DMS153 (cell line): ENCODE measurements around the gene CHCHD3.
"Not testable (repeated sequence)": the region's sequence is repeated elsewhere in the genome, so short reads cannot be mapped to it uniquely, and the experiment has no call there.

ENCODE experiments used
- DNase-seq: peaks from one replicate; lab custom pipeline; 2025; lab: John Stamatoyannopoulos, UW

CHCHD3 gene

DNA sequence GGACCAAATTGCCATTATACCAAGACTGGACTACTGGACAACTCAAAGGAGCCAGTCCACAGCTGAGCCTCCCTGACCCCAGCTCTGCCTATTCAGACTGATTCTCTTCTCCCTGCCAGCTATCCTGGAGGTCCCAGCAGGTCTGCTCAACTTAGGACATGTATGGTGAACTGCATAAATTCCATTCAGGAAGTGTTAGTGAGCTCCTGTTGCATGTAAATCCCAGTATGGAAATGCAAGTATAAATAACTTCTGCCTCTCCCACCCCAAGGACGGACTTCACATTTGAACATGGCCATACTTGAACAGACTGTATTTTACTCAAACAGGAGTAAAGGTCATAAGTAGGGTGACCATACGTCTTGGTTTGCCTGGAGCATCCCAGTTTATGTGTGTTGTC lies 128.4 kb downstream of the CHCHD3 start:
- DNase-seq: no peak

DNA sequence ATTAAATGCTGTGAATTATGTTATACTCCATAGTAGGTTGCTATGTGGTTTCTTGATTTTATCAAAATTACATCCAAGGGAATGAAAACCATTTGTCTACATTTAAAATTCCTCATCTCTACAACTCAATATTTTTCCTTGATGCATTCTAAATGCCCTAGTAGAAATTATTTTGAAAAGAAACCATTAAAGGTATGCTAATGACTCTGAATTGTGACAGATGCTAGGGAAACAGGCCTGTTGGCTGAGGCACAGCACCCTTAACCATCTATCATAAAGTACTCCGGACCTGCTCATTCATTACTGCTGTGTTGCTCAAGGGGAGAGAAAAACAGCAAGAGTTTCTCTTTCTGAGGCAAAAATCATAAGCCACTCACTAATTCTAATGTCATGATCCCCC lies 131.2 kb downstream of the CHCHD3 start:
- no peak for DNase-seq

DNA sequence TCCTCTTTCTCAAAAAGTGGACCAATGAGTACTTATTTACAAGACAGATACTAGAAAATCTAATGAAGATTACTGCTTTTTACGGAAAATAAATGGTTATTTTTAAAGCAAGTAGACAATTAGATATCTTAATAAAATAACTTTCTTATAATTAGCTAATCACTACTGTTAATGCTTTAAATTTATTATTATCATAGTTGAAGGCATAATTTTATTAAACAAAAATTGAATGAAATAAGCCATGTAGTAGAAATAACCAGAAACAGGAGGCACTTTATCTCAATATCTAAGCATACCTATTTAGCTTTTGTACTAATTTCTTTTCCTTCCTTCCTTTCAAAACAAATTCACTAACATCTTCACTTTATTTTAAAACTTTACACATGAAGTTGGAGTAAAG lies 134.9 kb downstream of the CHCHD3 start:
- no peak for DNase-seq

DNA sequence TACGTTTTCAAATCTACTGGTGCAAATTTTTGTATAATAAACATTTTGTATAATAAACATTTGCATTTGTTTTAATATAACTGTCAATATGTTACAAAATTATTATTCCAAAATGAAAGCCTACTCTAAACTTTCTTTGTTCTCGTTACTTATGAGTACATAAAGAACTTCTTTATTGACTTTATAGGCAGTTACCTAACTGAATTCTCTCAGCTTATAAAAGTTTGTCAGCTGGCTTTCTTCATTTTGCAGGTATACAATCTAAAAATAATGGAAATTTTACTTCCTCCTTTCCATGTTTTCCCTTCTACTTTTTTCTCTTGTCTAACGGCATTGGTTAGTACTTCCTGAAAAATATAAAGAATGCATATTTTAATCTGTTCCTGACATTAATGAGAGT lies 137.1 kb downstream of the CHCHD3 start:
- no peak for DNase-seq

DNA sequence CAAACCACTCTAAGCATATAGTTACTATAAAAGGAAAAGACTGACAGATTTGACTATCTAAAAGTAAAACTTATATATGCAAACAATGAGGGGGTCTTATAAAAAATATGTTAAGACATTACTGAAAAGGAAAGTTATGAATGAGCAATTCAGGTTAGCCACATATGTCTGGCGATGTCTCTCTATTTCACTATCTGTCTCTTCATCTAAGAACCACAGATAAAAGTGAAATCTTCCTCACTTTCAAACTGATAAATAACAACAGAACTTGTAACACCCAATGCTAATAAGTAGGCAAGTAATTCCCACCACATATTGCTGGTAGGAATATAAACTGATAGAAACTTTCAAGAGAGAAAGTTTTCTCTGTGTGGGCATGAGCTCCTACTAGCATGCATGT lies 138.2 kb downstream of the CHCHD3 start:
- DNase-seq: no peak

DNA sequence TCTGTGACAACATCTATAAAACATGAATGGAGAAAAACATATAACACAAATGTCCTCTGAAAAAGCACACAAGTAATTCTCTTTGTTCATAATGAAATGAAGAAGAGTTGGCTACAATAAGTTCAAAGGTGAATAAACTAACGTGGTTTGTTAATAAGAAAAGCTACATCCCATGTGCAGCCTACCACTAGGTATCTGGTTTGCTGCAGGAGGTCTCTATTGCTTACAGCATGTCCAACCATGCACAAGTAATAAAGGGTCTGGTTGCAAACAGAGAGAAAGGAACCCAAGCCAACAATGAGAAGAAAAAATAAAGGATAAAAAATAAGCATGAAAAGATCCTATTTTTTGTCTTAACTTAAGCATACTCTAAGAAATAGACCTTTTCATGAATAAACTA lies 139.2 kb downstream of the CHCHD3 start:
- no peak for DNase-seq

DNA sequence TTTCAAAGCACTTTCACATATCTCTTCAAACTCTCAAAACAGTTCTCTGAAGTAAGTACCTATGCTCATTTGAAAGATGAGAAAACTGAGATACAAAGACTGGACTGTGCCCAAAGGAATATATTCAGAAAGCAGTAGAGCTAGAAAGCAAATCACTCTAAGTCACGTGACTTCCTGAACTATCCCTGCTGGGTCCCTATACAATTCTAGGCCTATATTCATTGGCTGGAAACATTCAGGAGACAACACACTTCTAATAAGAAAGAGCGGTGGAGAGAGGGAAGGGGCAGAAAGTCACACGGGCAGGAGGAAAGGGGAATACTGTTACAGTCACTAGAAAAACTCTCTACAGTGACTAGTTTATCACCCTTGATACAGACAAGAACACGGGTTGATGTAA lies 140.0 kb downstream of the CHCHD3 start:
- no peak for DNase-seq

DNA sequence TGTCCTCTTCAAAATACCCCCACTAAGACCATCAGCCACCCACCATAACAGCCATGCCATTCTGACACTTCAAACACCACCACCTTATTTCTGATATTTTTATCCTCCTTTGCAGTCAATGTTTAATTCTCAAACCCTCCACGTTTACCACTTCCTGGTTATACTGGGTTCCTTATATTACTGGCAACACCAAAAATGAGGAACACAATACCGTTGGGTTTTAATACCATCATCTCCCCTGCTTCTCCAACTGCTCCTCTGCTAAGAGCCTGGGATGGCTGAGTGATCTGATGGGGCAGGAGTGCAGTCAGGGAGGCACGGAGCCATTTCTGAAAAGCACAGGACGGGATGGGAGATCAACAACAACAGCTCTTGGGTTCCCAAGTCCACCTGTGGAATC lies 140.5 kb downstream of the CHCHD3 start:
- DNase-seq: no peak

DNA sequence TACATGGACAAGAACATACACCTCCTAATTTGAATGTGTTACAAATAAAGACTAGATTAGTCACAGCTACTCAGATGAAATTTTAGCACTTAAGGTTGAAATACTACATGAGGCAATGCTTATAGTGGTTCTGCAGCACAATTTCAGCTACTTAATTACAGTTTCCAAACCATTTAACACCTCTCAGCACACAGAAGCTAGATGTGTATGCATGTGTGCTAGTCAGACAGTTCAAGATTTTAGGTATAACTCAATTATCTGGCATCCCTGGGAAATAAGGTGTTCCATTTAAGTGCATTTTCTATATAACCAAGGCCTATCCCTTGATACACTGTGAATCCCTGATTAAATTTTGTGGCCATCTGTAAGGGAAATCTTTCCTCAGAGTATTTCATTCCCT lies 141.8 kb downstream of the CHCHD3 start:
- DNase-seq: no peak

DNA sequence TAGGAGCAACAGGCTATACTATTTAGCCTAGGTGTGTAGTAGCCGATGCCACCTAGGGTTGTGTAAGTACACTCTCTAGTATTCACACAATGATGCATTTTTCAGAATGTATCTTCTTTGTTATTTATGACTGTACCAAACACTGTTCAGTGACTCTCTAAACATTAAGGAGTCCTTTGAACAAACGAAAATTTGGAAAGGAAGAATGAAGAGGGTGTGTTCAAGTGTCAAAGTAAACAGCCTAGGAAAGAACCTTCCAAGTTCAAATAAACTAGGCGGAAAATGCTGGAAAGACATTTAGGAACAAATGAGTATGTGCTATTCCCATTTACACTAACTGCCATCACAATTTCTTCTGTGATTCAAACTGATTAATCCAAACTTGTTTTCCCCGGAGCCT lies 142.4 kb downstream of the CHCHD3 start:
- DNase-seq: peak; percentile 13

DNA sequence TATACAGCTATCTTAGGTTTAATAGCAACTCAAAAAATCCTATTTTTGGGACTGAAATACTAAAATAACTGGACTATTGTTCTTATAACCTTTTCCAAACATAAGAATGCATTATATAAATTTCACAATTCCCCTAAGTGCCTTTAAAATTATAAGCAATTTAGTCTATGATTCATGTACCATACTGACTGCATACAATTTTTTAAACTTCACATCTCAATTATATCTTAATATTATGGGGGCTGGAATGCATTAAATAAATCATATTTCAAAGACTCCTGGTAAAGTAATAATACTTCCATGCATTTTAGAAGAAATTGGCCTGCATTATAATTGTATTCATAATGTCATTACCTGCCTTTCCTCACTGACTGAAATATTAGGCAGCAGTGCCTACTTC lies 144.6 kb downstream of the CHCHD3 start:
- DNase-seq: no peak

DNA sequence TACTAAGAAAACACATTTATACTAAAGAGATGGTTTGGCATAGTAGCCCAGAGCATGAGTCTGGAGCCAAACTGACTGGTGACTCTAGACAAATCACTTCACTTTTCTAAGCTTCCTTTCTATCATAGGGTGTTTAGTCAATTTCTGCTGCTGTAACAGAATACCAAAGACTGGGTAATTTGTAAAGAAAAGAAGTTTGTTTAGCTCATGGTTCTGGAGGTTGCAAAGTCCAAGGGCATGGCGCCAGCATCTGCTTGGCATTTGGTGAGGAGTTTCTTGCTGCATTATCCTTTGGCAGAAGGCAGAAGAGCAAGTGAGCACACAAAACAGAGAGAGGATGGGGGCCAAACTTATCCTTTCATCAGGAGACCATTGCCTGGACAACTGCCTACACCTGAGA lies 146.3 kb downstream of the CHCHD3 start:
- DNase-seq: no peak

DNA sequence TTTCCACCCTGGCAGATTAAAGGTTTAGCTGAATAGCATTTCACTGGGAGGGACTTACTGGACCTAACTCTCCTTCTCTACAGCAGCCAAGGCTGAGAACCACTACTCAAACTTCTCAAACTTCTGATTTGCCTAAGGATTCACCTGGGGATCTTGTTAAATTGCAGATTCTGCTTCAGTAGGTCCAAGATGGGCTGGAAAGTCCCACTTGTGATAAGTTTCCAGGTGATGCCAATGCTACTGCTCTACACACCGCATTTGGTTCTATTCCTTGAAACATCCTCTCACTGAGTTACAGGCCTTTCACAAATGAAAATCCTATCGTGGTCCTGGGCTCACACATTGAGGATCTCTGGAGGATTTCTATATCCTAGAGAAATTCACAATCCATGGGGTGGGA lies 147.9 kb downstream of the CHCHD3 start:
- DNase-seq: no peak

DNA sequence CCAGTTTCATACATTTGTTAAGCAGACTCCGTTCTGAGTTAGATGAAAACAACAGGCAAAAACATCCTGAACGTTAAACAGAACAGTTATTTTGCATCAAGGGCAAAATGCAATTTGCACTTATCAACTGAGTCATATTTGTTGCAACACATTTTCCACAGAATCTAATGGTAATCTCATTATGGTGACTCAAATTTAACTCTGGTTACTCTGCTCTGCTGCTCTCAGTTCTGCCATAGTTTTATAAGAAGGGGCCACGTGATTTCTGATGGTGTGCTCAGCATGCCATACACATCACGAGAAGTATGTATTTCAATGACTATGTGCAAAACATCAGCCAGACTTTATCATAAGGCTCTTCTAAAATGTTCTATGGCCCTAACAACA lies 148.8 kb downstream of the CHCHD3 start:
- no peak for DNase-seq

DNA sequence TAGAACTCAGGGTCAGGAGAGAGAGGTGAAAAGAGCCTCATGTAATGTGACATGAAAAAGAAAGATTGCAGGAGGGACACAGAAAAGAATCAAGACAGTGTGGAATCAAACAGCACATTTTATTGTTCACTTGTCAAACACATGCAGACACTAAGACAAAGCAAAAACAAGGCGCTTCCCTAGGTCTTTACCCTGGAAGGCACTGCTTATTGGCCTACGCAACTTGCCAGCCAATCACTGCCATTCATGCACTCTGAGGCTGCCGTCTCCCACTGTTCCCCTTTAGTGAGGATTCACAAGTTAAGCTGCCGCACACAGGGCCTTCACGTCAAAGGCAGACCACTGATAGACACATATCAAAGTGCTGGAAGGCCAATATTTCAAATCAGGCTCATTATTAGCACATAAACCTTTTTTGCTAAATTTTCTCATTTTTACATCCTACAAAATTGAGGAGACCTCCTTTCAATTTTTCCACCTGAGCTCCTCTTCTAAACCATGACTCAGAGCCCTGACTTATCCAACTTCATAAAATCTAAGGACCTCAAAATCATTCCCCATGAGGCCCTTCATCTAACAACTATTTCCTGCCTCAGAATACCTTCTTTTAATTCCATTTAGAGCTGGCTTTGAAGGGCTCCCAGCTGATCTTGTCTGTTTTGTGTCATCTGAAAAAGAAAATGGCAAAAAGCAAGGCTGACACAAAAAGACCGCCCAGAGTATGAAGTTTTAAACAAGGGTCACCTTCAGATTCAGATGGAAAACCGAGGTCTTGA lies 149.4 kb downstream of the CHCHD3 start:
- DNase-seq: no peak

DNA sequence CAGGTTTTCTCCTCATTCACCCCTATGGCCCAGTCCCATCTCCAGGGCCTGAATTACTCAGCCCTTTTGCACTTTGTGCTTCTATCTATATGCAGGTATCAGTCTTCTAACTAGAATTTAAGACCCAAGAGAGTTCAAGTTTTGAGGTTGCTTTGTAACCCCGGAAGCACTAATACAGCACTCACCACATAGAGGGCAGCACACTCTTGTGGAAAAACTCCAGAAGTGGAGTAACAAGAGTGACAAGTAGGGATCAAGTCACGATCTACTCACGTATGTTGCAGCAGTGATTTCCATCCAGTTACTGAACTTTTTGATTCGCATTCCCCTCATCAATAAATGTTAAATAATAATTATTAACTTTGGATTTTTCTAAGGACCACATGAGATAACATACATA lies 151.0 kb downstream of the CHCHD3 start:
- DNase-seq: peak; percentile 1

DNA sequence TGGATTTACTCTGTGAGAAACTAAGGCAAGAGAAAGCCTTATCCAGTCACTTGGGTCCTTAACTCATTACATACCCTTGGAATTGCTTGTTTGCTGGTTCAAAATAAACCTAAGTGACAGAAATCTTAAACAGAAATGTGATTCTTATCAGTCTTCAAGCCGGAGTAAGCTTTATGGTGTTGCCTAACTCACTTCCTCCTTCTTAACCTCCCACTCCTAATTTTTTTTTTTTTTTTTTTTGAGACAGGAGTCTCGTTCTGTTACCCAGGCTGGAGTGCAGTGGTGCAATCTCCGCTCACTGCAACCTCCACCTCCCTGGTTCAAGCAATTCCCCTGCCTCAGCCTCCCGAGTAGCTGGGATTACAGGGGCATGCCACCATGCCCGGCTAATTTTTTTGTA lies 151.9 kb downstream of the CHCHD3 start:
- not testable (repeated sequence) for DNase-seq

DNA sequence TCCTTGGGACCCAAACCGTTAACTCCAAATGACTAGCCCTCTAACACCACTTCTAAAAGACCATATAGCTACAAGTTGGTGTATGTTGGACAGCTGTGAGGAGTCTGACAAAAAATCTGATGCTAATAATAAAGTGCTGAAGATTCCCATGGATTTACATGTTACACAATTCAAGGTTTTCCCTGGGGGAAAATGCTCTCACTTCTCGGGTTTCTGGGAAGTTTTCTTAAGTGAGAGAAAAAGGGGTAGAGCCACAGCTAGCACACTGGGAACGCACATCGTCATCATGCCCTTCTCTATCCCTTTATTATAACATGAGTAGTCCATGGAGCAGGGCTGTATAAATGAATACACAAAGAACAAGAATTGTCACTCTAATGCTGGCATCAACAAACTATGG lies 162.1 kb downstream of the CHCHD3 start:
- no peak for DNase-seq

DNA sequence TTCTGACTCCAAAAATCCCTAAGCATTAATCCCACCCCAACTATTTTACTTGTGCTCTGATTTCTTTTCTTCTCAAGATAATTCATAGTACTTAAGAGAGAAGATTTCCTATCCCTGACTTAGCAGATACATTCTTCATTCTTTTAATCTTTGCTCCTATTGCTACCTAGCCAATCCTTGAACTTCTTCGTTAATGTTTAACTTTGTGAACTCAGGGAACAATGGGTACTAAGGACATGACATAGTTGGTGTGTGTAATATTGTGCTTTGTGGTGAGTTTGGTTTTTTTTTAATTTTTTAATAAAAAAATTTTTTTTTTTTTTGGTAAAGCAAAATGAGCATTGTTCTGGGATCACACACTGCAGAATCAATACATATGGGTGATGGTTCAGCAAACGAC lies 166.2 kb downstream of the CHCHD3 start:
- DNase-seq: no peak

DNA sequence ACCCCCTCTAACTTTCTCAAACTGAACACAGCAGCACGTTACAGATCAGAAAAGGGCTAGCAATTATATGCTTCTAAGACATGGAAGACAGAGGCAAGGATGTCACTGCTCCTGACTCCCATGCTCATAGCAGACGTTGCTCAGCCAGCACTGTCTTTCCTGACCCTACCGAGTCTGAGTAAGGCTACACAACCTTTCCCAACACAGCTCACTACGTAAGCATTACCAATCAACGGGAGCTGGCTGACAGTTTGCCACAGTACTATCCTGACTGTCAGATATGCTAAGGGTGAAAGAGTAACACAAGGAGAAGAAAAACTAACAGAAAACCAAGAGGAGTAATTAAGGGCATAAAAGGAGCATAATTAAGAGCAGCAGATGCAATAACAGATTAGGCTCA lies 171.2 kb downstream of the CHCHD3 start:
- no peak for DNase-seq

DNA sequence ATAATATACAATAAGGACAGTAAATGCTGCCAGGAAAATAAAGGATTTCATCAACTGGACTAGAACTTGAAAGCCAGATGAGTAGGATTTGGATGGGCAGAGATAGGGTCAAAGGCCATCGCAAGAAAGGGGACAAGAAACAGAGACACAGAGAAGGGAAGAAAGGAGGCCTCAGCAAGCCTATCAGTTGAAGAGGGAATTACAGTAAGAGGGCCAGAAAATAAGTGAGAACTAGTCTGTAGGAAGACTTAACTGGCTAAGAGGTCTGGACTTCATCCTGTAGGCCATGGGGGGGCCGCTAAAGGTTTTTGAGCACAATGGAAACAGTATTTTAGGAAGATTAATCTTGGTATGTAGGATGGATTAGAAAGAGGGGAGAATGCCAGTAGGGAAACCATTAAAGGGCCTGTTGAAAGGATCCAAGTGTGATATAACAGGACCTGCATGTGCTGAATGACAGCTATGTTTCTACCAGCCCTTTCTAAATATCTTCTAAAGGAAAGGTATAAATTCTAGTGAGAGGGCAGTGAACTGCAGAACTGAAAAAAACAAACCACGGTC lies 174.4 kb downstream of the CHCHD3 start:
- DNase-seq: no peak

DNA sequence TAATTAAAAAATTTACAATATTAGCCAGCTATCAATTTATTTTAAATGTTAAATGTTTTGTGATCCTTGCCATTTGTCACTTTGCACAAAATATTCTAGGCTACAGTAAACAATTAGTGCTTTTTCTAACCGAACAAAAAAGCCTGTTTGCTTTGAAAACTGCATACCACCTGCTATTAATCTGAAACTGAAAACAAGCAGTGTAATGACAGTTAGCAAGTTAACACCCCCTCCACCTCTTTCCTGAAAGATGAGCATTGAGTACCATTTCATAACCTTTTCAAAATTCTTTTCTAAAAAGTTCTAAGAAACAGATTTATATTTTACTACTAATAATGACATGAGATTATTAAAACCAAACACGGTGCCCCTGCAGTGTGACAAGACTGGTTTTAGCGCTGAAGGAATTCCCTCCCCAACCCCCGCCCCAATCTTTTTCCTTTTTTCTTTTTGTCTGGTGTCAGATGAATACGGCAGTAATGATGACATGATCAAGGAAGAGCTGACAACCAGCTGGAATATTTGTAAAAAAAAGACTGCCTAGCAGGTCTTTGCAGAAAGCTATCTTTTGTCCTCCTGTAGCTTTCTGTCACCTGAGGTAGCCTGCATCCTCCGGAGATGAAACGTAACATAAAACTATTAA lies 175.6 kb downstream of the CHCHD3 start:
- no peak for DNase-seq

DNA sequence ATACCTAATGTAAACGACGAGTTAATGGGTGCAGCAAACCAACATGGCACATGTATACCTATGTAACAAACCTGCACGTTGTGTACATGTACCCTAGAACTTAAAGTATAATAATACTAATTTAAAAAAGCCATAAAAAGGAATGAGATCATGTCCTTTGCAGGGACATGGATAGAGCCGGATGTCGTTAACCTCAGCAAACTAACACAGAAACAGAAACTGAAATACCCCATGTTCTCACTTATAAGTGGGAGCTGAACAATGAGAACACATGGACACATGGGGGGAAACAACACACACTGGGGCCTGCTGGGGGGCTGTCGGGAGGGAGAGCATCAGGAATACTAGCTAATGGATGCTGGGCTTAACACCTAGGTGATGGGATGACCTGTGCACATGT lies 176.8 kb downstream of the CHCHD3 start:
- DNase-seq: not testable (repeated sequence)

DNA sequence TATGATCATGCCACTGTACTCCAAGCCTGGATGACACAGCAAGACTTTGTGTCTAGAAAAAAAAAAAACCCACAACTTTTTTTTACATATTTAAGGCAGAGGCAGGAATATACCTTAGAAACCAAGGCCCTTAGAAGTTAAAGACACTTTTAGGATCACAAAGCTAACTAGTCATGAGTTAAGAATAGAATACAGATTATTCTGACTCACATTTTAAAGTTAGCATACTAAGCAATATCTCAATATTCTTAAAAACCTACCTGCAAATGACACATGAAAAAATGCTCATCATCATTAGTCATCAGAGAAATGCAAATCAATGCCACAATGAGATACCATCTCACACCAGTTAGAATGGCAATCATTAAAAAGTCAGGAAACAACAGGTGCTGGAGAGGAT lies 177.7 kb downstream of the CHCHD3 start:
- DNase-seq: no peak
